ENCODE measurements around the gene HIPK1.

- TF ChIP-seq POLR2AphosphoS5 (IDR thresholded peaks at IDR 0.05): no peak
- TF ChIP-seq CTCF (IDR thresholded peaks at IDR 0.05 in 8 of 11, conservative IDR thresholded peaks at IDR 0.05 in 3 of 11): no peak
- TF ChIP-seq POLR2A (IDR thresholded peaks at IDR 0.05): no peak
Observed at GRCh38 chr1:114025609-114026401, 96.7 kb downstream of the HIPK1 start.

All from spleen (tissue), 7 donors.